Activated CD4-positive, alpha-beta memory T cell treated with anti-CD3 and anti-CD28 coated beads, Interleukin-2, amount 10 ng/mL, durations not matched to agents 7 days and 5 days (primary cell): ENCODE measurements around the gene SGMS1. TPM values are rescaled to one million over a fixed set of nuclear protein-coding genes. Genes with fewer than 3 reads are reported as not detected.
"Not testable (repeated sequence)": the region's sequence is repeated elsewhere in the genome, so short reads cannot be mapped to it uniquely, and the experiment has no call there.

Experiments used
- CTCF ChIA-PET: fragments of 350-600 bp; sonication (Branson Sonifier 250); formaldehyde crosslinking; loops from one replicate; lab custom pipeline; 2021; ENCODE audit warnings: antibody characterized with exemption, inconsistent platforms; lab: Charles Lee
- POLR2A ChIA-PET: fragments of 350-600 bp; sonication (Branson Sonifier 250); formaldehyde crosslinking; loops from one replicate; lab custom pipeline; 2021; ENCODE audit warnings: antibody characterized with exemption; lab: Charles Lee
- DNase-seq: peaks from one replicate; pipeline ENCODE4 v3.0.0-alpha.2; 2020
- H3K27ac Mint-ChIP-seq: one replicate; pipeline ENCODE4 v1.8.0; 2021; ENCODE audit warnings: mild to moderate bottlenecking, mixed read lengths
- H3K27me3 Mint-ChIP-seq: one replicate; pipeline ENCODE4 v1.8.0; 2021; ENCODE audit warnings: mixed read lengths
- H3K36me3 Mint-ChIP-seq: one replicate; pipeline ENCODE4 v1.8.0; 2021; ENCODE audit warnings: low read depth, mixed read lengths
- H3K4me1 Mint-ChIP-seq: one replicate; pipeline ENCODE4 v1.8.0; 2021; ENCODE audit warnings: mixed read lengths
- H3K4me3 Mint-ChIP-seq: one replicate; pipeline ENCODE4 v1.8.0; 2021; ENCODE audit warnings: mild to moderate bottlenecking, mixed read lengths
- H3K9me3 Mint-ChIP-seq: one replicate; pipeline ENCODE4 v1.8.0; 2021; ENCODE audit warnings: mixed read lengths
- total RNA-seq, 2 experiments: library from RNA; stranded (reverse); gene quantifications; one replicate each; pipeline ENCODE4 v1.2.3, GENCODE V29; 2021

SGMS1 gene
- total RNA-seq, 2 experiments from 2014 or later: 18.9 to 19.9 TPM

DNA sequence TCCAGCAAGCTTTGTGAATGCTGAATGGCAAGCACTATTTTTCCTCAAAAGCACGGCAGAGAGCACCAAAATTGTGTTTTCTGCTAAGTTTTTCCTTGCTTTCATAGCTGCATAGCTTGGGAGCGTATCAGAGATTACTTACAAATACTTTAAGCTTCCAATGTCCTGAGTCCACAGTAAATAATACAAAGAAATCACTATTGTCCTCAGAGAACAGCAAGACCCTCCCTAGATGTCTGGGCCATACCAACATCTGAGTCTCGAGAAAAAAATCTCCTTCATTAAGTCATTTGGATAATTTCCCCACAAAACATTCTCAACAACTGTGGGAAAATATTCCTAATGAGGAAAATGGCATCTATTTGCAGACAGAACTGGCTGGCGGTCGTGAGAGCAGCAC, 41.7 kb downstream of the SGMS1 start:
- DNase-seq: no peak
- Mint-ChIP-seq H3K4me3 (no peak overlapping the region), H3K27me3 (no peaks in the 10 kb centered on the region), H3K27ac (no peak overlapping the region), H3K4me1 (peaks cover 7% of the 10 kb centered on the region), H3K36me3 (peaks cover 9% of the 10 kb centered on the region), H3K9me3 (no peaks in the 10 kb centered on the region)
- CTCF ChIA-PET: no interaction called here
- POLR2A ChIA-PET: no interaction called here

DNA sequence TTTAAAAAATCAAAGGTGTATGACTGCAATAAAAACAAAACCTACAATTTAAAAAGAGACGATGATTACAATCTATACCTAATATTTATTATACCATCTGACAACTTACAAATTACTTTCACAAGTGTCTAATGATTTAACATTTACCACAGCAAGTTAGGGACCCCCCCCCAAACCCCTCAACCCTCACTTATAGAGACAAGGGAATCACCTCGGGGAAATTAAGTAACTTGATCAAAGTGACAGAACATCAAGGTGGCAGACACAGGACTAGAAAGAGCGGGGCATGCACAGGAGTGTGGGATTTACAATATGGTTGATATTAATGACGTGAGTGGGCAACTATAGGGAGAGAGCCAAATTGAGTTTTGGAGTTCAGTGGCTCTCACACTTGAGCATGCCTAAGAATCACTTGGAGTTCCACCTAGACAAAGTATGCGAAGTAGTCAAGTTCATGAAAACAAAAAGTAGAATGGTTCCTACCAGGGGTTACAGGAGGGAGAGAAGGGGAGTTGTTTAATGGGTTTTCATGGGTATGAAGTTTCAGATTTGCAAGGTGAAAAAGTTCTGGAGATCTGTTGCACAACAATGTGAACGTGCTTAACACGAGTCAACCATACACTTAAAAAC, 43.4 kb downstream of the SGMS1 start:
- POLR2A ChIA-PET: no interaction called here
- CTCF ChIA-PET: no interaction called here
- H3K36me3 Mint-ChIP-seq: no peaks in the 10 kb centered on the region

DNA sequence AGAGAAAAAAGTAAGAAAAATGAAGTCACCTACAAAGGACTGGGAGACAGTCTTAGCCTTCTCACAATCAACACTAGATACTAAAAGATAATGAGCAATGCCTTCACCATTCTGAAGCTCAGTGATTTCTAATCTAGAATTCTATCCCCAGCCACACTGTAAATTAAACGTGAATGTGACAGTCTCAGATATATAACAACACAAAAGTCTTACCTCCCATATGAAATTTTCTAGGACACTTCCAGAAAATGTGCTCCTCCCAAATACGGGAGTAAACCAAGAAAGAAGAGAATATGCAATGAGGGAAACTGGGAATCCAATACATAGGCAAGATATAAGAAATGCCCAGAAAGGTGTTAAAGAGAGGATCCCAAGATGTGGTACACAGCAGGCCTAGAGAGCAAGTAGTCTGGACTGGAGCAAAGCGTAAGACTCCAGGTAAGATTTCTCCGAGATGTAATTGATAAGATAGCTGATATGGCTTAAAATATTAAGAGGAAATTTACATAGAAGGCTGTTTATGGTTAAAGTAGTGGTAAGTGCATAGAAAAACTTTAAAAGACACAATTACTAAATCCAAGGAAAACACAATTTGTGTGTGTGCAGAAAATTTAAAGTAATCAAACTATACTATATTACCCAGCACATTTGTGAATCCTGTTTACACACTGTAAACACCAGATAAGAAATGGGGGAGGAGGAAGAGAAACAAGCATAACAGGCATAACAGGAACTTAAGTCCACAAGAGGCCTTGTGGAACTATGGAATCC, 44.1 kb downstream of the SGMS1 start:
- H3K36me3 Mint-ChIP-seq: no peaks in the 10 kb centered on the region
- H3K9me3 Mint-ChIP-seq: no peaks in the 10 kb centered on the region
- ChIA-PET POLR2A (no interaction called here), CTCF (interaction anchor here (0.5 kb wide), 1 partner anchor 18 kb away, joined by 3 read pairs; no protein-coding TSS in a partner anchor)
- H3K4me1 Mint-ChIP-seq: peaks cover 7% of the 10 kb centered on the region
- H3K4me3 Mint-ChIP-seq: no peak overlapping the region
- no peak for DNase-seq
- no peaks in the 10 kb centered on the region for H3K27me3 Mint-ChIP-seq
- H3K27ac Mint-ChIP-seq: no peak overlapping the region

More for the DNA sequence above, 43.4 kb downstream of the SGMS1 start:
- DNase-seq: no peak
- no peaks in the 10 kb centered on the region for H3K27me3 Mint-ChIP-seq
- no peak overlapping the region for H3K27ac Mint-ChIP-seq
- H3K9me3 Mint-ChIP-seq: no peaks in the 10 kb centered on the region
- peaks cover 7% of the 10 kb centered on the region for H3K4me1 Mint-ChIP-seq
- no peak overlapping the region for H3K4me3 Mint-ChIP-seq

DNA sequence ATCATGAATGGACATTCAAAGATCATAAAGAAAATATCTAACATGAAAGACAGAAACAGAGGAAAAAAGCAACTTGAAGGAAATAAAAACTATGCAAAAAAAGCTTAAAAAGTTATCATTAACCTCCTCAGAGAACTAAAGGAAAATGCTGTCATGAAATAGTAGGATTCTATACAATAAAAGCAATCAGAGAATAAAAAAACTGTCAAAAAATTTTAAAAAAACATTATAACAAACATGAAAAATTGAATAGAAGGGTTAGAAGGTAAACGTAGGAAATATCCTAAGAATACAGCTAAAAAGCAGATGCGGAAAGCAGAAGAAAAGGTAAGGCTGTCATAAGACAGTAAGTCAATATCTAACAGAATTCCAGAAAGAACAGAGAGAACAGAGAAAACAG, 44.8 kb downstream of the SGMS1 start:
- no peaks in the 10 kb centered on the region for H3K27me3 Mint-ChIP-seq
- ChIA-PET POLR2A (no interaction called here), CTCF (interaction anchor here (0.5 kb wide), 1 partner anchor 17 kb away, joined by 3 read pairs; no protein-coding TSS in a partner anchor)
- no peaks in the 10 kb centered on the region for H3K9me3 Mint-ChIP-seq
- H3K4me1 Mint-ChIP-seq: peaks cover 7% of the 10 kb centered on the region
- H3K27ac Mint-ChIP-seq: no peak overlapping the region
- DNase-seq: no peak
- no peak overlapping the region for H3K4me3 Mint-ChIP-seq
- no peaks in the 10 kb centered on the region for H3K36me3 Mint-ChIP-seq

DNA sequence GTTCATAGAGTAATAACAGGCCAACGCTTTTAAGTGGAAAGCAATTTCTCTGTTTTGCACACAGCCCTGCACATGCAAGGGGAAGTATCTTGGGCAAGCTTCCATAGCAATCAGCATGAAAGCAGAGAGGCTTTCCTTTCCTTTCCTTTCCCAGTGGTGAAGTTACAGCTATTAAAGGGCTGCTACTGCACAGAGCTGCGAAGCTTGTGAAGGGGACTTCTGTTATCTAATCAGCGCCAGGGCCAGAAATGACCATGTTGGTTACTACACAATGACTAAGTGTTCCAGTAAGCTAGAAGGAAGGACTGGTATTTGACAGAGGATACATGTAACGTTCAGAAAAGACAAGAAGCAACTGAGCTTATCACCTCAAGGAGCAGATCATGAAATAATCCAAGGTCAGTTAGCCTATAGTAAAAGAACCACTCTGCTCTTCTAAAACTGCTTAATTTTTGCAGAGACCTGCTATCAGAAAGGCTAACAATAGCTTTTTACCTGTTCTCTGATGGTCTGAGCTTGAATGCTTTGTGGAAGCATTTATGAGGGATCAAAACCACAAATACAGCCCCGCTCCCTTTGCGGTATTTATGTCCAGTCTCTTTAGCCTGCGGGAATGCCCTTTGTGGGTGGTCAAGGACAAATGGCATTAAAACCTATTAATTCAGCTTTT, 45.9 kb downstream of the SGMS1 start:
- peaks cover 7% of the 10 kb centered on the region for H3K4me1 Mint-ChIP-seq
- no peak for DNase-seq
- ChIA-PET CTCF (no interaction called here), POLR2A (no interaction called here)
- no peaks in the 10 kb centered on the region for H3K9me3 Mint-ChIP-seq
- H3K27ac Mint-ChIP-seq: no peak overlapping the region
- no peaks in the 10 kb centered on the region for H3K27me3 Mint-ChIP-seq
- no peaks in the 10 kb centered on the region for H3K36me3 Mint-ChIP-seq
- H3K4me3 Mint-ChIP-seq: no peak overlapping the region

DNA sequence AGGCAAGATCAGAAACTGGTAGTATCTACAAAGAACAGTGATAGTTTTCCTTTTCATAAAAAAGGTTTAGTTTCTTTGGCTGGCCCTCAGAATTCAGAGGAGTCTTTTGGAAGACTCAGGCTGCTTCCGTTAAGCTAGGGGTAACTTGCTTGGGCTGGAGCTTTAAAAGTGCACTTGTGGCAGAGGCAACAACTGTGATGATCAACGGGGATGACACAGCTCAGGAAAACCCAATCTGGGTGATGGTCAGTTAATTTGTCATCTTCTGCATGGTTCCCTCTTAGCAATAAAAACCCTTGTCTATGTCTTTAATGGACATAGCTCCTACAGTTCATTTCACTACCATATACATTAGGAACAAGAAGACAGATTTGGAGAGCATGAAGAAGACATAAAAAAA, 46.7 kb downstream of the SGMS1 start:
- DNase-seq: no peak
- ChIA-PET CTCF (no interaction called here), POLR2A (no interaction called here)
- Mint-ChIP-seq H3K4me1 (peaks cover 7% of the 10 kb centered on the region), H3K27me3 (no peaks in the 10 kb centered on the region), H3K4me3 (no peak overlapping the region), H3K27ac (no peak overlapping the region), H3K36me3 (no peaks in the 10 kb centered on the region), H3K9me3 (no peaks in the 10 kb centered on the region)

DNA sequence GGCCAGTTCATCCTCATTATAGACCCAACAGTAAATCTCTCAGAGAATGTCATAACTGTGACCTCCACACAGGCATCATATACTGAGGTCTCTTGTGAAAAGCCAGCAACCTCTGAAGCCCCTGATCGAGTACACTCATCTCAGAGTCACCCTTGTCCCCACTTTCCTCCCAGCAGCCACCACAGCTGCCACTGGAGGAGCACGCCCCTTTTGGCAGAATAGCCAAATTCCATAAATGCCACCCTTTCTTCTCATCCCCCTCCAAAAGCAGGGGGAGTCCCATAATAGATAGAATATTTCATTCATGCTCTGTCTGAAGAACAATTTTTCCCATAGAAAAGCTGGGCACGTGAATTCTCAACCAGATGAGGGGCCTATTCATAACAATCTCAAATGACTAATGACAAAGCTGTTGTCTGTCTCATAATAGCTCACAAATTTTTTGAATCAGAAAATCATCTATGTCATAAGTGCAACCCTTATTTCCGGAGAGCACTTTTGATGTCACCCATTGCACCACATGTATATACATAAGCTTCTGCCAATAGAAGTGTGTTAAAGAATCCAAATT, 47.4 kb downstream of the SGMS1 start:
- POLR2A ChIA-PET: no interaction called here
- Mint-ChIP-seq H3K4me1 (peaks cover 7% of the 10 kb centered on the region), H3K27ac (no peak overlapping the region)

GRCh38 chr10:50575477-50576244, 48.1 kb downstream of the SGMS1 start:
- no peaks in the 10 kb centered on the region for H3K27me3 Mint-ChIP-seq

More for the DNA sequence above, 47.4 kb downstream of the SGMS1 start:
- Mint-ChIP-seq H3K9me3 (no peaks in the 10 kb centered on the region), H3K4me3 (no peak overlapping the region), H3K36me3 (no peaks in the 10 kb centered on the region), H3K27me3 (no peaks in the 10 kb centered on the region)
- no peak for DNase-seq
- CTCF ChIA-PET: no interaction called here

DNA sequence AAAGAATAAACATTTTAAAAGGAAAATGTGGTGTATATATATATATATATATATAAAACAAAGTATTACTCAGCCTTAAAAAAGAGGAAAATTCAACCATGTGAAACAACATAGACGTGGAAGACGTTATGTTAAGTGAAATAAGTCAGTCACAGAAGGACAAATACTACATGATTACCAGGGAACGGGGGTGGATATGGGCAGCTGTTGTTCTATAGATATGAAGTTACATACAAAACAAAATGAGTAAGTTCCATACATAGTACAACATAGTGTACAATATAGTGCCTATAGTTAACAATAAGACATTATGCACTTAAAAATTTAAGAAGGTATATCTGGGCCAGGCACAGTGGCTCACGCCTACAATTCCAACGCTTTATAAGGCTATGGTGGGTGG, 48.8 kb downstream of the SGMS1 start:
- CTCF ChIA-PET: no interaction called here

More at GRCh38 chr10:50575477-50576244, 48.1 kb downstream of the SGMS1 start:
- Mint-ChIP-seq H3K36me3 (no peaks in the 10 kb centered on the region), H3K4me3 (no peak overlapping the region), H3K27ac (no peak overlapping the region), H3K9me3 (no peaks in the 10 kb centered on the region), H3K4me1 (peaks cover 4% of the 10 kb centered on the region)
- CTCF ChIA-PET: no interaction called here
- POLR2A ChIA-PET: no interaction called here
- DNase-seq: no peak

GRCh38 chr10:50574305-50574704, 49.5 kb downstream of the SGMS1 start:
- H3K27me3 Mint-ChIP-seq: no peaks in the 10 kb centered on the region
- H3K27ac Mint-ChIP-seq: no peak overlapping the region
- no peaks in the 10 kb centered on the region for H3K9me3 Mint-ChIP-seq
- no peaks in the 10 kb centered on the region for H3K36me3 Mint-ChIP-seq
- ChIA-PET CTCF (no interaction called here), POLR2A (no interaction called here)
- no peak overlapping the region for H3K4me3 Mint-ChIP-seq
- H3K4me1 Mint-ChIP-seq: no peaks in the 10 kb centered on the region
- DNase-seq: no peak

More for the DNA sequence above, 48.8 kb downstream of the SGMS1 start:
- POLR2A ChIA-PET: no interaction called here
- no peak overlapping the region for H3K4me3 Mint-ChIP-seq
- no peaks in the 10 kb centered on the region for H3K27me3 Mint-ChIP-seq
- no peaks in the 10 kb centered on the region for H3K36me3 Mint-ChIP-seq
- H3K9me3 Mint-ChIP-seq: no peaks in the 10 kb centered on the region
- DNase-seq: no peak
- no peak overlapping the region for H3K27ac Mint-ChIP-seq
- no peaks in the 10 kb centered on the region for H3K4me1 Mint-ChIP-seq

- no peak for DNase-seq
- ChIA-PET POLR2A (no interaction called here), CTCF (no interaction called here)
- Mint-ChIP-seq H3K36me3 (no peaks in the 10 kb centered on the region), H3K27me3 (no peaks in the 10 kb centered on the region), H3K4me3 (no peak overlapping the region), H3K4me1 (no peaks in the 10 kb centered on the region), H3K9me3 (no peaks in the 10 kb centered on the region), H3K27ac (no peak overlapping the region)
Measured at GRCh38 chr10:50572017-50572491, 51.7 kb downstream of the SGMS1 start.

DNA sequence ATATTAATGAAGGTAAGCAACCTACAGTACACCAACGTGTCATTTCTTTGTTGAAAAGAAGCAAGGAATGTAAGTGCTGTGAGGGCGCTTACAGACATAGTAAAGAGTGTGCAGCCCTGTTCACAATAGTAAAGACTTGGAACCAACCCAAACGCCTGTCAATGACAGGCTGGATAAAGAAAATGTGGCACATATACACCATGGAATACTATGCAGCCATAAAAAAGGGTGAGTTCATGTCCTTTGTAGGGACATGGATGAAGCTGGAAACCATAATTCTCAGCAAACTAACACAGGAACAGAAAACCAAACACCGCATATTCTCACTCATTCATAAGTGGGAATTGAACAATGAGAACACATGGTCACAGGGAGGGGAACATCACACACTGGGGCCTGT, 55.0 kb downstream of the SGMS1 start:
- H3K9me3 Mint-ChIP-seq, DNase-seq, H3K27ac Mint-ChIP-seq, CTCF ChIA-PET, POLR2A ChIA-PET, H3K4me3 Mint-ChIP-seq, H3K36me3 Mint-ChIP-seq, H3K4me1 Mint-ChIP-seq, H3K27me3 Mint-ChIP-seq: not testable (repeated sequence)
